Upper lobe of left lung (tissue), 6 donors: ENCODE measurements around the gene NUFIP1. TPM values are rescaled to one million over a fixed set of nuclear protein-coding genes. Genes with fewer than 3 reads are reported as not detected.

Experiments used
- ATAC-seq, 2 donors: fragments of 200-7000 bp; cut with Tn5 transposase; one replicate each; pipeline ENCODE4 v1.9.1; 2022; ENCODE audit warnings: mild to moderate bottlenecking in 2 of 2, moderate library complexity in 2 of 2; ENCODE audit not compliant: low FRiP score in 2 of 2
- DNase-seq, 2 donors: peaks; one replicate each; pipeline ENCODE4 v3.0.0-alpha.2; 2019 to 2020
- H3K27ac ChIP-seq, 4 donors: fragments of 200-600 bp; sonication (generic); one replicate each; pipeline ENCODE4 v1.5.1; 2016 to 2019
- H3K27me3 ChIP-seq, 4 donors: fragments of 200-600 bp; sonication (generic); one replicate each; pipeline ENCODE4 v1.5.1; 2017 to 2019
- H3K36me3 ChIP-seq, 4 donors: fragments of 200-600 bp; sonication (generic); one replicate each; pipeline ENCODE4 v1.5.1; 2016 to 2019
- H3K4me1 ChIP-seq, 4 donors: fragments of 200-600 bp; sonication (generic); one replicate each; pipeline ENCODE4 v1.5.1; 2018 to 2019
- H3K4me3 ChIP-seq, 4 donors: fragments of 200-600 bp; sonication (generic); one replicate each; pipeline ENCODE4 v1.5.1; 2017 to 2019; ENCODE audit warnings: mild to moderate bottlenecking in 2 of 4, moderate library complexity in 1 of 4
- H3K9me3 ChIP-seq, 4 donors: fragments of 200-600 bp; sonication (generic); one replicate each; pipeline ENCODE4 v1.5.1; 2018 to 2019
- EP300 ChIP-seq, 4 donors: sonication (generic); formaldehyde crosslinking; IDR thresholded peaks; one replicate each; pipeline ENCODE4 v1.5.1; 2017; ENCODE audit warnings: antibody characterized with exemption in 4 of 4, control low read depth in 2 of 4
- POLR2A ChIP-seq, 4 donors: fragments of 450-650 bp; IDR thresholded peaks; one replicate each; pipeline ENCODE4 v1.5.1; 2016 to 2017; ENCODE audit warnings: antibody characterized with exemption in 4 of 4, mild to moderate bottlenecking in 2 of 4
- POLR2AphosphoS5 ChIP-seq, 2 donors: sonication (generic); formaldehyde crosslinking; IDR thresholded peaks; one replicate each; pipeline ENCODE4 v1.5.1; 2017; ENCODE audit warnings: antibody characterized with exemption in 2 of 2
- WGBS, 2 donors: methylation state at CpG; one replicate each; pipeline ENCODE4 v1.1.5; 2017 to 2018; 5-methylcytosine and 5-hydroxymethylcytosine counted together
- total RNA-seq, 6 donors: library from RNA; depleted of rRNA in 4 of 6; stranded (reverse); fragments of >200 nt in 4 of 6; gene quantifications; one replicate each; pipeline versions ENCODE4 v1.1.0 to v1.2.1, GENCODE V29; 2016 to 2021
- TF ChIP-seq, protein P1 (sequence below), 6 experiments: fragments of 450-650 bp in 4 of 6; fragments of 200-600 bp in 2 of 6; sonication (generic) in 2 of 6; IDR thresholded peaks; one replicate each; pipeline ENCODE4 v1.5.1; 2016 to 2019; ENCODE audit warnings: antibody characterized with exemption in 6 of 6
- donor health status: DM: no; HTN: no; CAD: no; lungs with moderate emphysema.
- donor health status: DM: no; HTN: yes; CAD: no; lungs with severe emphysema.

Gene NUFIP1
- total RNA-seq, result 1 to 10 TPM in 5 of 6 donors, under 1 TPM in 1; 0.78 to 4.1 (median 3.5) TPM

DNA sequence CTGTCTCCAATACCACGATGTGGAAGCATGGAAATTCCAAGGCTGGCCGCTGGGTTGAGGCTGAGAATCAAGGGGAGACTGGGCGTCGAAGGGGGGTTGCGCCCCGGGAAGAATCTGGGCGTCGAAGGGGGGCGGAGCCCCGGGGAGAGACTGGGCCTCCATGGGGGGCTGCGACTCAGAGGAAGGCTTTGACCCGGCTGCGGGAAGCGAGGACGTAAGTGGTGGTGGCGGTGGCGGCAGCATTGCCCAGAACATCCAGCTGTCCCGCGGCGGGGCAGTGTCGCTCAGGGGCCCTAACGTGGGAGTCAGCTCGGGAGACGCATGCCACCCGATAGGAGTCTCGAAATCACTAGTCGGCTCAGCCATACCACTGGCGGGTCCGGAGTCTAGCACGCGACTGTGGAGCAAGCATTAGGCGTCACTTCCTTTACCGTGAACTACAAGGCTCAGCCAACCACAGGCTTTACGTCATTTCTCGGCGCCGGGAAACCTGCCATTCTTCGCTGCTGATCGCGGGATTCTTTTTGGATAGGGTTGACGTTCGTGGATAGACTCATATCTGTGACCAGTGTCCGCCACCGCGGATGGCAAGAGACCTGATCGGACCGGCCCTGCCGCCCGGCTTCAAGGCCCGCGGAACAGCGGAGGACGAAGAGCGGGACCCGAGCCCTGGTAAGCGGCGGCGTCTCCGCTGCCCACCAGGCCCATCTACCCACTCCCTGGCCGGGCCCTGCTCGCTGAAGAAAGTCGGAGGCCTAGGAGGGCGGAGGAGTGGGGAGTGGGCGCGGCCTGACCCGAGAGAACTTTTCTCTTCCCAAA lies at the start of gene NUFIP1, which contains the start of gene GPALPP1:
NUFIP1 (minus strand) TSS at position 401 of the 819 bp plus-strand sequence; CDS start at position 366, 35 bp downstream.
GPALPP1 (plus strand) TSS at position 468 of the 819 bp plus-strand sequence; CDS start at position 585, 117 bp downstream.
- H3K36me3 ChIP-seq, result peaks cover 0 to 14% (median under 1%) of the 10 kb centered on the region in 4 donors
- H3K4me3 ChIP-seq, result peak within 1 kb of the TSS; percentile 77 to 90 (median 86)
- peak; percentile 84 to 89 for TF ChIP-seq POLR2AphosphoS5 (IDR thresholded peaks at IDR 0.05)
- TF ChIP-seq EP300 (IDR thresholded peaks at IDR 0.05), result peak in 1 of 4 donors; percentile 61
- peak in 3 of 4 donors; percentile 15 to 77 (median 59) for TF ChIP-seq POLR2A (IDR thresholded peaks at IDR 0.05)
- TF ChIP-seq, protein P1, sequence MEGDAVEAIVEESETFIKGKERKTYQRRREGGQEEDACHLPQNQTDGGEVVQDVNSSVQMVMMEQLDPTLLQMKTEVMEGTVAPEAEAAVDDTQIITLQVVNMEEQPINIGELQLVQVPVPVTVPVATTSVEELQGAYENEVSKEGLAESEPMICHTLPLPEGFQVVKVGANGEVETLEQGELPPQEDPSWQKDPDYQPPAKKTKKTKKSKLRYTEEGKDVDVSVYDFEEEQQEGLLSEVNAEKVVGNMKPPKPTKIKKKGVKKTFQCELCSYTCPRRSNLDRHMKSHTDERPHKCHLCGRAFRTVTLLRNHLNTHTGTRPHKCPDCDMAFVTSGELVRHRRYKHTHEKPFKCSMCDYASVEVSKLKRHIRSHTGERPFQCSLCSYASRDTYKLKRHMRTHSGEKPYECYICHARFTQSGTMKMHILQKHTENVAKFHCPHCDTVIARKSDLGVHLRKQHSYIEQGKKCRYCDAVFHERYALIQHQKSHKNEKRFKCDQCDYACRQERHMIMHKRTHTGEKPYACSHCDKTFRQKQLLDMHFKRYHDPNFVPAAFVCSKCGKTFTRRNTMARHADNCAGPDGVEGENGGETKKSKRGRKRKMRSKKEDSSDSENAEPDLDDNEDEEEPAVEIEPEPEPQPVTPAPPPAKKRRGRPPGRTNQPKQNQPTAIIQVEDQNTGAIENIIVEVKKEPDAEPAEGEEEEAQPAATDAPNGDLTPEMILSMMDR (IDR thresholded peaks at IDR 0.05), result peak in 3 of 6 experiments; percentile 15 to 48 (median 19)
- DNase-seq, result peak; percentile 89 to 95
- peak within 1 kb of the TSS; percentile 88 to 89 (median 88) for H3K27ac ChIP-seq
- WGBS, 2 donors, result 0 to 1% methylated on average over 25 to 58 of the region's 66 CpGs
- no peaks in the 10 kb centered on the region for H3K9me3 ChIP-seq
- H3K4me1 ChIP-seq, result peaks cover 25 to 38% (median 29%) of the 10 kb centered on the region in 4 donors
- peak; percentile 96 to 99 for ATAC-seq
- H3K27me3 ChIP-seq, result no peaks in the 10 kb centered on the region

DNA sequence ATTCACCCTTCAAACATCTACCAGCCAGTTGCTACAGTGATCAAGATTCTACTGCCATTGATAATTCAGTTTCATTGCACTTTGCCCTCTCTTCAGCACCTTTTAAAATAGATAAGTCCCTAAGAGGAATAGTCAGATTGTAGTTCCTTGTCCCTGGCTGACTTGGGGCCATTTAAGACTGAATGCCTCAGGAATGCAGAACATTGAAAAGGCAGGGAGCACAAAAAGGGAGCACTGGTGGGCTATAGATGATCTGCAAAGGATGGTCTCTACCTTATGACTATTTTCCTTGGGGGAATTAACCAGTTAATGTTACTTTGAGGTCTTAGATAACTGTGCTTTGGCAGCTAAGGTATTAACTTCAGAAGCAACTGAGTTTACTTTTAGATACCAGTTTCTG lies 46.9 kb upstream of the NUFIP1 start:
- ATAC-seq, result no peak
- Histone ChIP-seq H3K36me3 (peaks cover 0 to 24% (median 4%) of the 10 kb centered on the region in 4 donors), H3K4me3 (no peak overlapping the region), H3K27me3 (no peaks in the 10 kb centered on the region), H3K4me1 (no peaks in the 10 kb centered on the region), H3K27ac (no peak overlapping the region), H3K9me3 (no peaks in the 10 kb centered on the region)
- DNase-seq, result no peak
- TF ChIP-seq POLR2AphosphoS5 (IDR thresholded peaks at IDR 0.05), result no peak
- TF ChIP-seq, protein P1 (IDR thresholded peaks at IDR 0.05), result no peak
- no peak for TF ChIP-seq POLR2A (IDR thresholded peaks at IDR 0.05)

DNA sequence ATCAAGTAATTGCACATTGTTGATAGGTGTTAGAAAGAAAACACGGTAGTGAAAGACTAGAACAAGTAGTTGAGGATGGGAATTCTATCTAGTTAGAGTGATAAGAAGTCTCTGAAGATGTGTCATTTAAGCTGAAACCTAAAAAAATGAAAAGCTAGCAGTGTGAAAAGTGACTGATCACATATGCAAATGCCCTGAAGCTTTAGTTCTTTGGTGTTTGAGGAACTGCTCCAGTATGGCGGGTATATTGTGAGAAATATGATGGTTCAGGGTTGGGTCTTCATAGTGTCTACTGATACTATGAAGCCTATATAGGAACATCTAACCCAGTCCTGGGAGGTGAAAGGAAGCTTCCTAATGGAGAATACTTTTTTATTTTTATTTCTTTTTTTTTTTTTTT lies 45.1 kb upstream of the NUFIP1 start:
- H3K9me3 ChIP-seq, result no peaks in the 10 kb centered on the region
- no peak overlapping the region for H3K27ac ChIP-seq
- ATAC-seq (no peak), DNase-seq (no peak)
- no peak overlapping the region for H3K4me3 ChIP-seq
- 96% methylated on average over 2 of the region's 2 CpGs for WGBS, 2 donors
- no peaks in the 10 kb centered on the region for H3K4me1 ChIP-seq
- no peaks in the 10 kb centered on the region for H3K27me3 ChIP-seq
- TF ChIP-seq POLR2AphosphoS5 (IDR thresholded peaks at IDR 0.05) (no peak), EP300 (IDR thresholded peaks at IDR 0.05) (no peak), POLR2A (IDR thresholded peaks at IDR 0.05) (no peak)
- TF ChIP-seq, protein P1 (IDR thresholded peaks at IDR 0.05), result no peak
- H3K36me3 ChIP-seq, result peaks cover 0 to 40% (median 4%) of the 10 kb centered on the region in 4 donors

DNA sequence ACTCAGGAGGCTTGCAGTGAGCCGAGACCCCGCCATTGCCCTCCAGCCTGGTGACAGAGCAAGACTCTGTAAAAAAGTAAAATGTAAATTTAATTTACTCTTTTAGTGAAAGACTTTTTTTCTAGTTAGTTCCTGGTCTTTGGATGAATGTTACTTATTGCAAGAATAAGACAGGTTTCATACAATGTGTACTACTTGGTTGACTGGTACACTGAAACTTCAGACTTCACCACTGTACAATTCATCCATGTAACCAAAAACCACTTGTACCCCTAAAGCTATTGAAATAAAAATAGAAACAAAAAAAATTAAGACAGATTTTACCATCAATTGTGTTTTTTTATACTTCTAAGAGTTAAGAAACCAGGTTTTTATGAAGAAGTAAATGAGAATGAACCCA lies 35.6 kb upstream of the NUFIP1 start:
- Histone ChIP-seq H3K27me3 (no peaks in the 10 kb centered on the region), H3K4me3 (no peak overlapping the region), H3K9me3 (no peaks in the 10 kb centered on the region), H3K4me1 (no peaks in the 10 kb centered on the region), H3K36me3 (peaks cover 0 to 85% (median 14%) of the 10 kb centered on the region in 4 donors), H3K27ac (no peak overlapping the region)
- TF ChIP-seq POLR2AphosphoS5 (IDR thresholded peaks at IDR 0.05), result no peak
- TF ChIP-seq, protein P1 (IDR thresholded peaks at IDR 0.05), result no peak
- no peak for TF ChIP-seq EP300 (IDR thresholded peaks at IDR 0.05)
- no peak for TF ChIP-seq POLR2A (IDR thresholded peaks at IDR 0.05)
- WGBS, 2 donors, result 100% methylated on average over 2 of the region's 2 CpGs
- DNase-seq, result no peak
- ATAC-seq, result no peak
